PC-3 (cell line): ENCODE results near the gene PCDHAC2. TPM values are rescaled to one million over a fixed set of nuclear protein-coding genes. Genes with fewer than 3 reads are reported as not detected.

ENCODE experiments used
- ATAC-seq: fragments of 200-7000 bp; cut with Tn5 transposase; 2 replicates; pipeline ENCODE4 v1.9.1; 2020; ENCODE audit warnings: mild to moderate bottlenecking, moderate library complexity
- BruUV-seq: library from RNA; stranded (reverse); fragments of 400-500 nt; replicated peaks from 2 replicates; lab custom pipeline; 2021; lab: Mats Ljungman, UMichigan
- CTCF ChIA-PET: fragments of 300-600 bp; sonication (Branson Sonifier 250); formaldehyde crosslinking; loops from one replicate; lab custom pipeline; 2022; ENCODE audit warnings: antibody characterized with exemption; lab: Charles Lee
- POLR2A ChIA-PET: fragments of 300-600 bp; sonication (Branson Sonifier 250); formaldehyde crosslinking; loops from one replicate; lab custom pipeline; 2022; ENCODE audit warnings: antibody characterized with exemption; ENCODE audit not compliant: unreplicated experiment; lab: Charles Lee
- DNase-seq: peaks from one replicate; pipeline ENCODE4 v3.0.0-alpha.2; 2015
- H2AFZ ChIP-seq: fragments of 300-600 bp; sonication (generic); 2 replicates; pipeline ENCODE4 v1.6.0; 2016; ENCODE audit warnings: antibody characterized with exemption, low read length
- H3F3A ChIP-seq: fragments of 300-600 bp; sonication (generic); one replicate; pipeline ENCODE4 v1.6.0; 2017; ENCODE audit warnings: antibody characterized with exemption, low read length, control low read depth, mild to moderate bottlenecking; ENCODE audit not compliant: unreplicated experiment
- H3K27ac ChIP-seq: fragments of 300-600 bp; sonication (generic); 2 replicates; pipeline ENCODE4 v1.5.1; 2016; ENCODE audit warnings: mild to moderate bottlenecking, low read length
- H3K27me3 ChIP-seq: fragments of 300-600 bp; sonication (generic); 2 replicates; pipeline ENCODE4 v1.6.1; 2016; ENCODE audit warnings: low read length, mixed read lengths
- H3K36me3 ChIP-seq: fragments of 300-600 bp; sonication (generic); 2 replicates; pipeline ENCODE4 v1.6.1; 2016; ENCODE audit warnings: low read depth, mixed run types, low read length, mixed read lengths
- H3K4me1 ChIP-seq: fragments of 300-600 bp; sonication (generic); 2 replicates; pipeline ENCODE4 v1.5.1; 2016; ENCODE audit warnings: low read length; ENCODE audit not compliant: insufficient read depth
- H3K4me2 ChIP-seq: fragments of 300-600 bp; sonication (generic); 2 replicates; pipeline ENCODE4 v1.6.0; 2016; ENCODE audit warnings: low read length
- H3K4me3 ChIP-seq: fragments of 300-600 bp; sonication (generic); 2 replicates; pipeline ENCODE4 v1.5.1; 2016; ENCODE audit warnings: mild to moderate bottlenecking, low read length, mixed read lengths
- H3K79me2 ChIP-seq: fragments of 300-600 bp; sonication (generic); 2 replicates; pipeline ENCODE4 v1.6.1; 2017; ENCODE audit warnings: low read length, mixed read lengths
- H3K9ac ChIP-seq: fragments of 300-600 bp; sonication (generic); 2 replicates; pipeline ENCODE4 v1.6.0; 2016; ENCODE audit warnings: mild to moderate bottlenecking, low read length
- H3K9me2 ChIP-seq: fragments of 300-600 bp; sonication (generic); replicated peaks from 2 replicates; pipeline ENCODE4 v1.6.1; 2016; ENCODE audit warnings: mixed run types, low read length, mixed read lengths
- H3K9me3 ChIP-seq: fragments of 300-600 bp; sonication (generic); 2 replicates; pipeline ENCODE4 v1.6.1; 2016; ENCODE audit warnings: low read length, mixed read lengths
- H4K20me1 ChIP-seq: fragments of 300-600 bp; sonication (generic); 2 replicates; pipeline ENCODE4 v1.6.1; 2016; ENCODE audit warnings: low read length, mixed read lengths
- EZH2 ChIP-seq: fragments of 300-600 bp; sonication (generic); IDR thresholded peaks from one replicate; pipeline ENCODE4 v1.6.1; 2017; ENCODE audit warnings: antibody characterized with exemption, mild to moderate bottlenecking, low read length; ENCODE audit not compliant: unreplicated experiment
- EZH2phosphoT487 ChIP-seq: fragments of 300-600 bp; sonication (generic); IDR thresholded peaks from 2 replicates; pipeline ENCODE4 v1.6.1; 2018; ENCODE audit warnings: mild to moderate bottlenecking, antibody characterized with exemption, low read length, borderline replicate concordance
- intact Hi-C: fragments of 100-400 bp; cut with micrococcal nuclease; formaldehyde crosslinking; loops from 2 replicates; pipeline ENCODE4 v1.9.0; 2023
- total RNA-seq: library from RNA; depleted of rRNA; stranded (reverse); fragments of >200 nt; gene quantifications from 2 replicates; pipeline ENCODE4 v1.2.3, GENCODE V29; 2014
- TF ChIP-seq, protein P1 (sequence below): fragments of 300-600 bp; sonication (generic); conservative IDR thresholded peaks from 2 replicates; pipeline ENCODE4 v1.5.1; 2017; ENCODE audit warnings: antibody characterized with exemption, low read depth, mild to moderate bottlenecking, low read length

The PCDHAC2 gene
- total RNA-seq, 1 experiment from 2014 or later = 4.2 TPM

DNA sequence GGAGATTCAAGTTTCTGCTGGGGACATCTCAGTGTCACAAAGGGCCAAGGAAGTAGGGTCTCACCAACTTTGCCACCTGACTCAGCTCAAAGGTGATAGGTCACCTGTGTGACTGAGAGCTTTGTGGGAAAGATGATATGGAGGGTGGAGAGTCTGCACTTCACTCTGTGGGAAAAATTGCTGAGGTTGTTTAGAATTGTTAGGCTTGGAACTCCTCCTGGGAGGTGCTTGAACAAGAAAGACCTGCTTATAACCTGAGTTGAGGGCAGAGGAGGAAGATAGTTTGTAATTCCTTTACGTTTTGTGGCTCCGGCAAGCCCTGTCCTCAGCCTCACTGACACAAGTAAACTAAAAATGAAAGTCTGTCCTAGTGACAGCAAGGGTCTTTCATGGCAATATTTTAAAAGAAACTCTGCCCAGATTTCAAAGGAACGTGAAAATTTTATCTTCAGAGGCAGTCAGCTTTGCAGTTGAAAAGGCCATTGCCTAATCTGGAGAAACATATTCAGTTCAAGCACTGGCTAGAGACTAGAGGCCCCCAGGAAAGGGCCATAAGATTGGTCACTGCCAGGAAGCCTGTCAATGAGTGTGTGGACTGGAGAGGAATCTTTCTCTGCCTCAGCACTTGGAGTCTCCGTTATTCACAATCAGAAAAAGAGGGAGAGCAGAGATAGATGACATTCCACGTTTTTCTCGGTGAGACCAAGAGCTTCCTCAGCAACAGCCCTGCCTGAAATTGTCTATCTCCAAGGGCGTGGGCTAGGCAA lies 23.2 kb downstream of the PCDHAC2 start:
- TF ChIP-seq, protein P1, sequence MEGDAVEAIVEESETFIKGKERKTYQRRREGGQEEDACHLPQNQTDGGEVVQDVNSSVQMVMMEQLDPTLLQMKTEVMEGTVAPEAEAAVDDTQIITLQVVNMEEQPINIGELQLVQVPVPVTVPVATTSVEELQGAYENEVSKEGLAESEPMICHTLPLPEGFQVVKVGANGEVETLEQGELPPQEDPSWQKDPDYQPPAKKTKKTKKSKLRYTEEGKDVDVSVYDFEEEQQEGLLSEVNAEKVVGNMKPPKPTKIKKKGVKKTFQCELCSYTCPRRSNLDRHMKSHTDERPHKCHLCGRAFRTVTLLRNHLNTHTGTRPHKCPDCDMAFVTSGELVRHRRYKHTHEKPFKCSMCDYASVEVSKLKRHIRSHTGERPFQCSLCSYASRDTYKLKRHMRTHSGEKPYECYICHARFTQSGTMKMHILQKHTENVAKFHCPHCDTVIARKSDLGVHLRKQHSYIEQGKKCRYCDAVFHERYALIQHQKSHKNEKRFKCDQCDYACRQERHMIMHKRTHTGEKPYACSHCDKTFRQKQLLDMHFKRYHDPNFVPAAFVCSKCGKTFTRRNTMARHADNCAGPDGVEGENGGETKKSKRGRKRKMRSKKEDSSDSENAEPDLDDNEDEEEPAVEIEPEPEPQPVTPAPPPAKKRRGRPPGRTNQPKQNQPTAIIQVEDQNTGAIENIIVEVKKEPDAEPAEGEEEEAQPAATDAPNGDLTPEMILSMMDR = no peak
- TF ChIP-seq EZH2phosphoT487 = no peak
- TF ChIP-seq EZH2 = no peak
- Histone ChIP-seq H3K36me3 (no peaks in the 10 kb centered on the region), H3F3A (no peaks in the 10 kb centered on the region), H3K9ac (no peak overlapping the region), H3K4me2 (no peak overlapping the region), H3K4me3 (no peak overlapping the region), H3K9me2 (no peaks in the 10 kb centered on the region), H3K9me3 (no peaks in the 10 kb centered on the region), H3K27me3 (no peaks in the 10 kb centered on the region), H4K20me1 (no peaks in the 10 kb centered on the region), H3K79me2 (no peaks in the 10 kb centered on the region), H2AFZ (no peak overlapping the region), H3K27ac (no peak overlapping the region), H3K4me1 (no peaks in the 10 kb centered on the region)
- intact Hi-C loops = no loop called here
- POLR2A ChIA-PET = no interaction called here
- CTCF ChIA-PET = interaction anchor here (0.7 kb wide), 1 partner anchor 50 kb away, joined by 3 read pairs; no protein-coding TSS in a partner anchor
- DNase-seq (no peak), ATAC-seq (no peak)
- BruUV-seq = no TSS peak

DNA sequence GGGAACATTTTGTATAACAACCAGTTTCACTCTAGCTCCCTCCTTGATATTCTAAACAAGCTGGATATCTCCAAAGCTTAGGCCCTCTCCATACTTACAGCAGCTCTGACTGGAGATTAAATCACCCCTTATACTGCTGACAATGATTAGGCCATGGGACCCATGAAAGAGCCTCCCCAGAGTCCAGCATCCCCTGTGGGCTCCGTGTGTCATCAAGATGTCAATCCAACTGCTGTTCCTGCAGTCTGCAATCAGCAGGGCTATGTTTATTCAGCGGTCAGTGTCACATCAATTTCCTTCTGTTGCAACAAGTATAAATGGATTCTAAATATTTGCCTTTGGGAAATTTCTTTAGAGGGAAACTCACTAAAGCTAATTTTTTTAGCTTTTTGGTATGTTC lies 26.6 kb downstream of the PCDHAC2 start:
- TF ChIP-seq, protein P1 = no peak
- no peak for TF ChIP-seq EZH2phosphoT487
- TF ChIP-seq EZH2 = no peak
- Histone ChIP-seq H3K36me3 (no peaks in the 10 kb centered on the region), H3F3A (no peaks in the 10 kb centered on the region), H2AFZ (no peak overlapping the region), H3K9me2 (no peaks in the 10 kb centered on the region), H4K20me1 (no peaks in the 10 kb centered on the region), H3K27ac (no peak overlapping the region), H3K27me3 (no peaks in the 10 kb centered on the region), H3K9ac (no peak overlapping the region), H3K9me3 (no peaks in the 10 kb centered on the region), H3K4me2 (no peak overlapping the region), H3K4me3 (no peak overlapping the region), H3K79me2 (no peaks in the 10 kb centered on the region), H3K4me1 (peaks cover under 1% of the 10 kb centered on the region; the same call in 1 of the 2 replicates)
- ChIA-PET CTCF (no interaction called here), POLR2A (no interaction called here)
- BruUV-seq = no TSS peak
- DNase-seq (no peak), ATAC-seq (no peak)
- intact Hi-C loops = no loop called here

DNA sequence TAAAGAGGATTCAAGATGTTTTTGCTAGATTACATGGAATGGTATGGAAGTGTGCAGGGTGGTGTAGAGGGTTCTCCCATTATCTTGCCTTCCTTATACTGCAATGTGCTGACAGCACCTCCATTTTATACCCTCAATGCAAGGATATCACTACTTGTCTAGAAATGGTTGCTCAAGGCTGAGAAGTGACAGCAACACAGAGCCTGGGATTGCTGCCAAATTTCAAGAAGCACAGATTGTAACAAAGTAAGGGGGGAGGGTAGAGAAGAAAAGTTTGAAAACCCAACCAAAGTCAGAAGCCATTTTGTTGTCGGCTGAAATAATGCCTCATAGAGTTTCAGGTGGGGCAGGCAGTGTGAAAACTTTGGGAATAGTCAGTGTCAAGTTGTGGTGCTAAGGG lies 29.8 kb downstream of the PCDHAC2 start:
- Histone ChIP-seq H3F3A (no peaks in the 10 kb centered on the region), H3K36me3 (no peaks in the 10 kb centered on the region), H3K9ac (no peak overlapping the region), H3K27me3 (no peaks in the 10 kb centered on the region), H3K4me3 (no peak overlapping the region), H3K27ac (no peak overlapping the region), H3K4me2 (no peak overlapping the region), H3K4me1 (peaks cover 5% of the 10 kb centered on the region), H4K20me1 (no peaks in the 10 kb centered on the region), H2AFZ (no peak overlapping the region), H3K9me3 (no peaks in the 10 kb centered on the region), H3K9me2 (no peaks in the 10 kb centered on the region), H3K79me2 (no peaks in the 10 kb centered on the region)
- ChIA-PET CTCF (no interaction called here), POLR2A (no interaction called here)
- intact Hi-C loops = no loop called here
- DNase-seq = no peak
- ATAC-seq = no peak
- TF ChIP-seq EZH2 (no peak), EZH2phosphoT487 (no peak)
- TF ChIP-seq, protein P1 = no peak
- BruUV-seq = no TSS peak
